AG04449 (cell line): ENCODE data around the gene CSH2.
"Not testable (repeated sequence)": the region's sequence is repeated elsewhere in the genome, so short reads cannot be mapped to it uniquely, and the experiment has no call there.

ENCODE experiments used
- CTCF ChIA-PET: fragments of 350-600 bp; formaldehyde crosslinking; extraction: SDS; loops from one replicate; lab custom pipeline; 2021; ENCODE audit warnings: antibody characterized with exemption; lab: Yijun Ruan, JAX
- POLR2A ChIA-PET: fragments of 400-600, 350-600 bp; formaldehyde crosslinking; extraction: SDS; loops from one replicate; lab custom pipeline; 2020; ENCODE audit warnings: antibody characterized with exemption, inconsistent platforms; lab: Yijun Ruan, JAX
- DNase-seq: peaks from one replicate; pipeline ENCODE4 v3.0.0-alpha.2; 2010; ENCODE audit warnings: low read depth, low spot score
- H3K4me3 ChIP-seq: 2 replicates; pipeline ENCODE4 v1.5.1; 2011; ENCODE audit warnings: low read depth, mild to moderate bottlenecking, control low read depth, low read length
- CTCF ChIP-seq: IDR thresholded peaks from one replicate; pipeline ENCODE4 v1.5.1; 2011; ENCODE audit warnings: mild to moderate bottlenecking, moderate library complexity, low read length, control low read depth, inconsistent platforms; ENCODE audit not compliant: insufficient read depth; ENCODE audit errors: missing control alignments

CSH2 gene

GRCh38 chr17:63907161-63907778 lies 33.8 kb upstream of the CSH2 start:
- CTCF ChIA-PET: interaction anchor here (1.3 to 8.5 kb wide), 5 partner anchors 13 to 384 kb away, joined by 3 to 79 read pairs (median 8); no protein-coding TSS in a partner anchor
- H3K4me3 ChIP-seq, POLR2A ChIA-PET, DNase-seq: not testable (repeated sequence)
- peak; percentile 12 for TF ChIP-seq CTCF

GRCh38 chr17:63904796-63905195 lies 31.3 kb upstream of the CSH2 start:
- CTCF ChIA-PET: interaction anchor here (0.6 to 8.5 kb wide), 14 partner anchors 12 to 416 kb away, joined by 3 to 79 read pairs (median 7); partner anchors contain the start of gene GH2
- DNase-seq, H3K4me3 ChIP-seq, POLR2A ChIA-PET: not testable (repeated sequence)

- H3K4me3 ChIP-seq, DNase-seq, POLR2A ChIA-PET: not testable (repeated sequence)
These were observed 30.3 kb upstream of the CSH2 start for GRCh38 chr17:63903787-63904201.

GRCh38 chr17:63901971-63902370 lies 28.5 kb upstream of the CSH2 start:
- POLR2A ChIA-PET: interaction anchor here (0.6 kb wide), 1 partner anchor 38 kb away, joined by 3 read pairs; no protein-coding TSS in a partner anchor
- H3K4me3 ChIP-seq, DNase-seq: not testable (repeated sequence)
- CTCF ChIA-PET: interaction anchor here (0.6 to 8.5 kb wide), 20 partner anchors 10 to 231 kb away, joined by 3 to 79 read pairs (median 5); partner anchors contain the start of genes CSHL1 and GH2

More at GRCh38 chr17:63903787-63904201, 30.3 kb upstream of the CSH2 start:
- CTCF ChIA-PET: interaction anchor here (1.0 to 8.5 kb wide), 11 partner anchors 8 to 375 kb away, joined by 3 to 79 read pairs (median 16); partner anchors contain the start of genes CSHL1 and GH2

- H3K4me3 ChIP-seq, DNase-seq, POLR2A ChIA-PET: not testable (repeated sequence)
- CTCF ChIA-PET: interaction anchor here (1.2 to 1.9 kb wide), 2 partner anchors 10 to 130 kb away, joined by 3 to 5 read pairs; no protein-coding TSS in a partner anchor
These were observed 25.7 kb upstream of the CSH2 start for GRCh38 chr17:63898899-63899798.

GRCh38 chr17:63896524-63897354 lies 23.3 kb upstream of the CSH2 start, which contains the start of gene CSH1:
CSH1 (minus strand) TSS chr17:63896574; CDS start chr17:63896511, 63 bp downstream.
- CTCF ChIA-PET: interaction anchor here (1.9 kb wide), 1 partner anchor 8 kb away, joined by 5 read pairs; no protein-coding TSS in a partner anchor
- DNase-seq, POLR2A ChIA-PET: not testable (repeated sequence)

GRCh38 chr17:63894821-63895220 lies 21.3 kb upstream of the CSH2 start:
- POLR2A ChIA-PET, H3K4me3 ChIP-seq, DNase-seq, CTCF ChIA-PET: not testable (repeated sequence)

More at GRCh38 chr17:63896524-63897354, 23.3 kb upstream of the CSH2 start, which contains the start of gene CSH1:
- H3K4me3 ChIP-seq: not testable (repeated sequence)

- CTCF ChIA-PET: interaction anchor here (4.5 kb wide), 1 partner anchor 12 kb away, joined by 22 read pairs; the partner anchor contains the start of gene GH2
- H3K4me3 ChIP-seq, POLR2A ChIA-PET, DNase-seq: not testable (repeated sequence)
These were observed 20.5 kb upstream of the CSH2 start for GRCh38 chr17:63894021-63894420.

- CTCF ChIA-PET: interaction anchor here (1.8 to 6.6 kb wide), 3 partner anchors 10 to 19 kb away, joined by 4 to 63 read pairs (median 22); partner anchors contain the start of genes CSHL1 and GH2
- POLR2A ChIA-PET, DNase-seq, H3K4me3 ChIP-seq: not testable (repeated sequence)
These were observed 19.0 kb upstream of the CSH2 start for GRCh38 chr17:63892316-63893037.
